Embryonic facial prominence (tissue), 1 donor: Measurements from ENCODE around the gene LRBA.

Experiments used
- DNase-seq: peaks from one replicate; pipeline ENCODE4 v3.0.0-alpha.2; 2016; ENCODE audit errors: extremely low spot score

LRBA gene

DNA sequence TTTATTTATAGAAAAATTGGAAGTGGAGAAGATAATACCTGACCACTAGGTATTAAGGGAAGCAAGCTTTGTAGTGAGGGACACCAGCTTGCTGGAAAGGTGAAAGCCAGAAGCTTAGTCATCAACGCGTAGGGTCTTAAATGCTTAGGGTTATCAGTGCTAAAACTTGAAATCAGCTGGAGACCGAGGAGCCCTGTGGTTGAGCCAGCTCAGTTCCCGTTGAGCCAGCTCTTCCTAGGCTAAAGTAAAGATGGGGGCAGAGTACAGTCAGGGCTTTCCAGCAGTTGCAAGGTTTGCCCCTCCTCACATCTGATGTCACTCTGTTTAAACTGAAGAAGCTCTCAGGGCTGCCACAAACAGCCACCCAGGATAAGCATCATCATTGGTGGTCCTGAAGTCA is 696.1 kb downstream of the LRBA start:
- DNase-seq = no peak

DNA sequence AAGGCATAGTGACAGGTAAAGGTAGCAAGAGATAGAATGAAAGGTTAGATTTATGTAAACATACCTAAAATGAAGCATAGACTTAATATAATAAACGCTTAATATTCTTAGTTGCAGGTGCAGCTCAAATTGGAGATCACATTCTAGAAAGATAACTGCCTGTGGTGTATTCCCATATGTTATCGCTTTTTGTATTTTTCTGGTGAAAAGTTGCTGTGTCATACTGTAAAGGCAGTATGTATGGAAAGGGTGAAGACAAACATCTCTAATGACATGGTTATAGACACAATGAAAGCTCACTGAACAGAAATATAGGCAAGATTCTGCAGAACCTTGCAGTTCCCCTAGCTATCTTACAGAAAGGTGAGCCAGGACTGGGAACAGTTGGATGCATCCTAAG is 696.6 kb downstream of the LRBA start:
- no peak for DNase-seq

DNA sequence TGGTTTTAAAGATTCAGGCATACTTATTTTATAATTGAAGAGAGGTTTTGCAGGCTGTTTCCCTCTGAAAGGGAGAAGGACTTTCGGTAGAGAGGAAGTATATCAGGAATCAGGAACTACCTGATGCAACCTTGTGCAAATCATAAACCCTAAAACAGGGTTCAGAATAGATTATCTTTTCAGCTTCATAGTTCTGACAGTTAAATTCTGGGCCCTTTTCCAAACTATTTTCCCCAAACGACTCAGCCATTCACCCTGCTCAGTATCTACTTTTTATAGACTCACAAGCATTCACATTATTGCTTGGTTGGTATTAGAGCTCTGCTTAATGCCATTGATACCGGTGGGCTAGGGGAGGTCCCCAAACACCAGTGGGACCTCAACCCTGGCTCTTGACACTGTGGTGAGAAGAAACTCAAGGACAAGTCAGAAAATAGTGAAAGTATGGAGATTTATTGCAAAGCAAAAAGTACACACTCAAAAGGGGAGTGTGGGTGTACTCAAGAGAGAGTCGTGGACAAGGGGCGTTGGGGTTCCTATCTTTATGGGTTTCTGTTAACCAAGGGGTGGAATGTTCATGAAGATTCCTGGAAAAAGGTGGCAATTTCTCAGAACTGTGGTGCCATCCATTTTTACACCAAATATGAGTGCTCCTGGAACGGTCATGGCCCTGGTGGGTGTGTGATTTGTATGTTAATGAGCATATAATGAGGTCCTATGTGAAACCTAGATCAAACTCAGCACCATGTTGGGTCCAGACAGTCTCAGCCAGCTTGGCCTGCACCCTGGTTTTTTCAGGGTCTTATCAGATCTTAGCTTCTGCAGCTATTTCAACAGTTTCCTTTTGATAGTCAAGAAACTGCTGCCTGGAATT is 698.5 kb downstream of the LRBA start:
- DNase-seq = no peak

DNA sequence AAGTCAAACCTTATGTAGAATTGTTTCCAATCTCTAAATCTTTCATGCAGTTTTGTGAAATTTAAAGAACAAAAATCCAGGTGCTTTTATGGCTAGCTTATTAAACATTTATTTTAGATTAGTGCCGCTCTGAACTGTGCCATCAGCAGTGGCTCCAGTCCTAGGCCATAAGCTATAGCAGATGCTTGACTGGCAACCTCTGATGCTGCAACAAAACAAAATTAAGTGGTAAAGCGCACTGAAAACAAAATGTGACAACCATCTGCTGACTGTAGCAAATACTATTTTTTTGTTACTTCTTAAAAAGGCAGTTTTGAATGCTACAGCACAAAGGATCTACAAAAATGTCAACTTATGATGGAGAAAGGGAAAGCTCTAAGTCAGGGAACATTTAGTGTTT is 699.4 kb downstream of the LRBA start:
- no peak for DNase-seq

DNA sequence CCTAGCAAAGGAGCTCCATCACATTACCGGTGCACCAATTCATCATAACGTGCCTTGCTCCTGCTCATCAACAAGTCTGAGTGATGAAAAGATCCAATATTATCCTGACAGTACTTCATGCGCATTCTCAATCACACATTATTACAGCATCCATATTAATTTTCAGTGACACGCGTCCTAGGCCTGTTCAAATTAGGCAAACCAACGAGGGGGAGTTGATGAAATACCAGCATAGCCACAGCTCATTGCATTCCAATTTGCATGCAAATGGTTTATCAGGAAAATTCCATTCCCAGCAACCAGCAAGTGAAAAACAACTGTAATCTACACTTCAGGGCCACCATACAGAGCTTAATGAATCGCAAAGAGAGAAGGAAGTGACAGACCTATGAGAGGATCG is 699.9 kb downstream of the LRBA start:
- no peak for DNase-seq

DNA sequence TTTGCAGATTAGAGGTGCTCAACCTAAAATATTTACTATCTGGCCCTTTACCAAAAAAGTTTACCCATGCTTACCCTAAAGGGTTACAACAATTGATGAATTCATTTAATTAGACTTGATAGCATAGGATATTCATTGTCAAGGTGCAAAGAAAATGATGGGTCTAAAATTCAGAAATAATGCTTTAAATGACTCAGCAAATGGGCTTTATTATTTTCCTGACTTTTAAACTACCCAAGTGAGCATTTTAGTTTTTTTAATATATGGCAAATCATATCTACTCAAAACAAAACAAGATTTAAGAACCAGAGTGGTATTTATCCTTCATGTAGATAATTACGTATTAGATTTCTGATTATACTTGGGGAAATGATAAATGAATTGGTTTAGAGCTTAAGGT is 701.1 kb downstream of the LRBA start:
- no peak for DNase-seq

DNA sequence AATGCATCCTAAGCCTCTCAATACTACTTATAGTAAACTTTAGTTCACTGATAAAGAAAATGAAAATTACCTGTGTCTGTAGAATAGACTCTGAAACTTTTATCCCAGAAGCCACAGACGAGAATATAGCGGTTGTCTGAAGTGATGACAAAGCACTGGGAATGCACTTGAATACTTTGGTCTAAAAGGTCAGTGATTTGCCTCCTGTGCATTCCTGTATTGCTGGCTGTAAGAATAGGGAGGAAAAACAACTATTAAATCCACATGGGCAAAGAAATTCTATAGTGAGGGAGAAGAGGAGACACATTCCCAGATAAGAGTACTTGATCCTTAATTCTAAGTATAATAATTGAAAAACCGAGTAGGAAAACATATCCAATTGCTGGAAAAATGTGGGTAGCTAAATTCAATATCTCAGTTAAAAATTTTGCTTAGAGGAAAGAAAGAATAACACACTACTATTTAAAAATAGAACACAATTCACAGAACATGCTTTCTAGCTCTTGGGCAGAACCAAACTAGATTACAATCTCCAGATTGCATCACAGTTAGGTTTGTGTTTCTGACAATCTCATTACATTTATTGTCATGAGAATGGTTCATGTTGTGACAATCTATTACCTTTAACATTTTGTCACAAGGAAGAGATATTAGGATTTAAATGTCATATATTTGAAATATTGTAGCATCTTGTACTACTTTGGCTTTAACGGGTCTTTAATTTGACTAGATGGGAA is 704.8 kb downstream of the LRBA start:
- no peak for DNase-seq

DNA sequence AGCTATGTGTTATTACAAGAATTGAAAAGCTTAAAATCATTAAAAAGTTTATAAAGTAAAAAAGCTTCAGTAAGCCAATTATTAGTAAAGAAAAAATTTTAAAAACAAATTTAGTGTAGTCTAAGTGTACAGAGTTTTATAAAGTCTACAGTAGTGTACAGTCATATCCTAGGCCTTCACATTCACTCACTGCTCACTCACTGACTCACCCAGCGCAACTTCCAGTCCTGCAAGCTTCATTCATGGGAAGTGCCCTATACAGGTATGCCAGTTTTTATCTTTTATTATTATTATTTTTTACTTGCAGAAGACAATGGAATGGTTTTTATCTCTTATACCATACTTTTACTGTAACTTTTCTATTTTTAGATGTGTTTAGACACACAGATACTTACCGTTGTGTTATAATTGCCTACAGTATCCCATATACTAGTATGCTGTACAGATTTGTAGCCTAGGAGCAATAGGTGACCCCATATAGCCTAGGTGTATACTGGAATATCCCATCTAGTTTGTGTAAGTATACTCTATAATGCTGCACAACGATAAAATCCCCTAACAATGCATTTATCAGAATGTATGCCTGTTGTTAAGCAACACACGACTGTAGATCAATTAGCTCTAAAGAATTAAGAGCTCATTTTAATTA is 706.1 kb downstream of the LRBA start:
- no peak for DNase-seq

DNA sequence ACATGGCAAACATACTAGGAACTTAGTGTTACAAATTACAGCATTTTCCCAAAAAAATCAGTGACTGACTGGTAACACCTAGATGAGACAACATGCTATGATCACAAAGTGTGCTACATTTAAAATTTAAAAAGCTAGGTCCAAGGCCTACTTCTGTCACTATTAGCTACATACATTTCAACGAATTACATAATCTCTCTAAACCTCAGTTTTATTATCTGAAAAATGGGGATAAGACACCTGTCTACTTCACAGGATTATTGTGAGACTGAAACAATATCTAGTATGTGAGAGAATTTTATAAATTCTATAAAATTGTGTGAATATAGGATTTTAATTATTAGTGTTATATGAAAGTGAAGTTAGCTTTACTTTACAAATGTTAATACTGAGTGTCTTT is 708.4 kb downstream of the LRBA start:
- DNase-seq = no peak

DNA sequence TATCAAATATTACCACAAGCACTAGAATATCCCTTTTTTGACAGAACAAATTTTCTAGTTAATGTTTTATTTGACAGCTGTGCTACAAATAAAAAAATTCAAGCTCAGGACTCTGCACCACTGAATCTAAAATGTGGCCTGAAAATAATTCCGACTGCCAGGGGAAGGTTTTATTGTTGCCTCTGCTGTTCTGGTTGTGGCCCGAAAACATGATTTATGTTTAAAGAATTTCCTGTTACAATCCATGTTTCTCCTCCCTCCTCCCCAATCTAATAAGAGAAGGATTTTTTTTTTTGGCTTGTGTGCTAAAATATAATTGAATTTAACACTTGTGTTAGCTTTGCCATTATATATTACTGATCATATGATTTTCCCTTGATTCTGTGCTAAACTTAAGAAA is 709.1 kb downstream of the LRBA start:
- no peak for DNase-seq

DNA sequence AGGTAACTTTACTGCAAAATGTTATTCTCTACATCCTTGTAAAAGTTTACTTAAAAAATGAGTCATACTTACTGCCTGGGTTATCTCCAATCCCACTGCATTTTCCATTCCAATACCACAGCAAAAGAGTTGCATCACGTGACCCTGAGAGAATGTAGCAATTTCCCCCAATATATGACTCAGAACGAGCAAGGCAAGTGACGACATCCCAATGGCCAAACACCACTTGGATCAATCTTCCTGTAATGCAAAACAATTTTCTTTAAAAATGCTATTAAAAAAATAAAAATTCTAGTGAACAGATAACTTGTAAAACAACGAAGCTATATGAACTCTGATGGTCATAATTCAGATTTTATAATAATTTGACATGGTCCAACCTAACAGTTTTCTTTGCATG is 712.5 kb downstream of the LRBA start:
- DNase-seq = no peak

DNA sequence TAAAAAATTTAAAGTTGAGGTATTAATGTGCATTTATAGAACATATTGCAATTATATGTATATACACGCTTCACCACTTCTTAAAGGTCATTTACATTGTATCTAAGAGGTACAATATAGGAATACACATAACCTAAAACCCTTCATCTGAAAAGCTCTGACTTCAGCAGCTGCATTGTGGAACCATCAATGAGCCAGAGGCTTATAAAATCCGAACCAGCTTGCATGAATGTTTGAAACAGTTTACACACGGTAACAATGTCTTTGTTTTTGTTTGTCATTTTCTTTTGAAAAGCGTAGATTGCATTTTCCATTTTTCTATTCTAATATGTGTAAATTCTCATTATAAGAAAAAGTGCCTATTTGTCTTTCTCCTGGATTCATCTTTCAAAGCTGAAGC is 715.3 kb downstream of the LRBA start:
- DNase-seq = no peak

DNA sequence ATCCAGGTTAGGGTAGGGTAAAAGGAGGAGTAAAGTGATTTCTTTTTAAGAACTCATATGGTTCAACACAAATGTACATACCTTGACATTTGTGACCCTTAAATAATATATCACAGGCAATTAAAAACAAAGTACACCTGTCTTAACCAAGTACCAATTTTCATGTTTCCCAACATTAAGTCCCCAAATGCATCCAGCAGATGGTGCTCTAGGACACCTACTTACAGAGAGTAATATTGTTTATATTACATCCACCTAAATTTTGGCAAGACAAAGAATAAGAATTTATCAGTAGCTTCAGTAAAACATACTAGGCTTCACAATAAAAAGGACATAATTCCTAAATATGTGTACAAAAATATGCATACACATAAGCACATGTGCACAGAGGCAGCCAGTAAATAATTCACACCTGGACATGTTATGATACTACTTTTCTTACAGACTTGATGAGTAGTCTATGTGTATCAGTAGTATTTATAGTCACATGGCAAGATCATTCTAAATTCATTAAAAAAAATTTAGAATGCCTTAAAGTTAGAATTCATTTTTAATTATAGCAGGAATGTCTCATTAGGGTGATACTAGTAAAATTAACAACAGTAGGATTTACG is 717.1 kb downstream of the LRBA start:
- peak; percentile 69 for DNase-seq

DNA sequence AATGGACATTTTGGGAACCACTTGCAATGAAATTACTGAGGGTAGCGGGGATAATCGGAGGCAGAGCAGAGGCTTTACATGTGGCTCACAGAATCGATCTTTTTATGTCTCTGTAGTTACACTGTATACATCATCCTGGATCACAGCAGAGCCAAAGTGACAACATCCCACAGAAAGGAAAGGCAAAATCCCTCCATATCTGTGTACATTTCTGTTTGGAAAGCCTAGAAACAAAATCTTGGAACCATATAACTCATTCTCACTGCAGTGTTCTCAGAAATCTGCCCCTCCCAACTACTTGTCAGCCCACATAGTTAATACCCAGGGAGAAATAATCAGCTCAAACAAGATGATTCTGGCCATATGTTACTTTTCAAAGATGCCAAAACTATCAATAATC is 725.2 kb downstream of the LRBA start:
- no peak for DNase-seq

DNA sequence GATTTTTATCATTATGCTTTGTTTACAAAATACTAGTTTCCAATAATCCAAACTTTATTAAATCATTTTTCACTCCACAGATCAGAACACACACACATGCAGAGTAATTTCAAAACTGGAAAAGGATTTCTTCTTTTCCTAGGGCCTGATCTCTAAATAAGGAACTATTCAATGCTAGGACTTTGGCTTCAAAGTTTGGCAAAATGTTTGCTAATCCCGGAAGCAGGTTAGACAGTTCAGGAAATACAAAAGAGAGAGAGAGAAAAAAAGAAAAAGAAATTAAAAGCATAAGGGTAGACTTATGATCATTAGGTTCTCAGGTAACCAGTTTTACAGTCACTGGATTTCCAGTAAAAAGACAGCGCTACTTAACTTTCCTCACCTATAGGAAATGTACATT is 725.9 kb downstream of the LRBA start:
- DNase-seq = no peak

DNA sequence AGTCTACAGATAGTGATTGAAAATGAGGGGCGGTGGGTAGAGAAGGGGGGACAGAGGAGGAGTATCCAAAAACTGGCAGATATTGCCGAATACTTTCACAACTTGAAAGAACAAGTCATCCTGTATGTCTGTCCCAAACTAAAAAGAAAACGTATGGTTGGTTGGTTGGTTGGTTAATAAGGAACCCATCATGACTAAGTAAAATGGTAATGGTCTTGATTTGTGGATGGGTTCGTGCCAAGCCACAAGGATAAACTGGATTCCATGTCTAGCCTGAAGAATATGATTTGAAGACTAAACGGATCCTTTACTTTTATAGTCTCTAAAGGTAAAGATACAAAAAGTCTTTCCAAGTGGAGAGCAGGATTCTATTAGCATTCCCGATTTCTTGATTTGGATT is 728.4 kb downstream of the LRBA start:
- no peak for DNase-seq

DNA sequence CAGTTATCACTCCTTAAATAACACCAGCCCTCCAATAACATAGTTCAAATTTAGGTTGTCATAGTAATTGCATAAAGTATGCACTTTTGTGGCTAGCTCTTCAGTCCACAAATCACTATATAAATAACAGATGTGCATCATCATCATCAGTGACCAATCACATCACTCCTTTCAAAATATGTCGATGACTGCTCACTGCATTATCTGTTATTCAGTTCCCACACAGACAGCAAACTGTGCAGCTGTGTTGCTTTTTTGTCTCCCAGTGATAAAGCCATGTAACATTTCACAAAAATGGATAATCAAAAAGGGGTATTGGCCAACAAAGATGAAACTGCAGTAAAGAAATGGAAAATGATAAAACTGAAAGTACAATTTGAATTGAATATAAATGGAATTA is 731.4 kb downstream of the LRBA start:
- DNase-seq = no peak

DNA sequence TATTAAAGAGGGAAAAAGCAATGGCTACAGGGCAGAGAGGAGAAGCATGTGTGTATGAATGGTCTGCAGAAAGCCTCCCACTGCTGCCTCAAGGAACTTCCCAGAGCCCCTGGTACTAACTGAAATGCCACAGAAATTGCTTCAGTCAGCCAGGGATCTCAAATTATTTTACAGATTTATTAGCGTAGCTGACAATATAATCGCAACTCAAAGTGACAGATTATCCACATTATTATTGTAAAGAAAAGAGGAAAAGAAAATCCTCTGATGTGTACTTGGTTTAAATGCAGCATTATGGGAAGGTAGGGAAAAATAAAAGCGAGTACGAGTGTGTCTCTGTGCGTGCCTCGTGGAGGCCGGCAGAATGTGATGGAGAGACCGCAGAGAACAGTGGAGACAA is 734.1 kb downstream of the LRBA start:
- no peak for DNase-seq

DNA sequence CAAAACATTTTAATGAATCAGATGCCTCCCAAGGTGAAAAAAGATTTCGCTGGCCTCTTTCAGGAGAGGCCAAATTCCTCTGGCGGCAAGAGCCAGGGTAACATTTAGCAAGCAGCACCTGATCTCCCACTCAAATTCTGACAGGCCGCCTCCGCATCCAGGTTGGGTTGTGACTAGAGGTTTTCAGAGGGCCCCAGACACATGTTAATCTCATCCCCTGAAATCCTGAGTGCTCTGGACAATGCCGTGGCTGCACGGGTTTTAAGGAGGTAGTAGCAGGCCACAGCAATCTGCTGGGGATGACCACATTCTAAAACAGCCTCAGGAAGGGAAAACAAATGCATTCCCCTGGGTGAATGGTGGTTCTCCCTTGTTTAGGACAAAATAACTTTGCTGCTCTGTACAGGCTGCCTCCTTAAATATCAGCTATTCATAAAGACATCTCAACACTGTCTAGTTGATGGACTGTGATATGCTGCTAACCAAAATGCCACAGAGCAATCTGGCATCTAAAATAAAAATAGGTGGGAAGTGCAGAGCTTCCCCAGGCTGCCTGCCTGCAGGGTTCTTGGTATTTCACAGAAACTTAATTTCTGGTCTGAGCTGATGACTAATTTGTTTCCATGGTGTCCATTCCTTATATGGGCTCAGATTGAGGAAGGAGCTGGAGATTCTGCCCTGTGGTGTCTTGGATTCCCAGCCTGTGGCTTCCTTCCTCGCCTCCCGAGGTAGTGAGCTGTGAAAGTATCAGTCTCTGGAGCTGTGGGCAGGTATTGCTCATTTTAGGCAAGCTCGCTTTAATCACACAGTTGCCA is 734.8 kb downstream of the LRBA start:
- no peak for DNase-seq

DNA sequence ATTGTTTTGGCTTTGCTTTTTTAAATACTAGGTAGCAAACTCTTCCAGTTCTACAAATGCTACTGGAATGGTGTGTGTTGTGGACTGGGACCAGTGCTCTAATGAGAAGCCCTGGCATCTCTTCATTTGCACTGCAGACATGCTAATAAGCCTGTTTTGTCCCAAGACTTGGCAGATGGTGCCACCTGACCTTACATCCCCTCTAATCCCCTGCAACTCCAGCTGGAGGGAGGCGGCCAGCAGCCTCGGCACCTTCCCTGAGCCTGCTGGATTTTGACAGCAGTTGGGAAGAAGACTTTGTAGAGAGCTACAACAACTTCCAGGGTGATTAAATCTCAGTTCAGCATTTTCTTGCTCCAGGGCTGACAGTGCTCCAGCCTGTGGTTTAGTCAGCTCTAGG is 736.9 kb downstream of the LRBA start:
- DNase-seq = no peak

DNA sequence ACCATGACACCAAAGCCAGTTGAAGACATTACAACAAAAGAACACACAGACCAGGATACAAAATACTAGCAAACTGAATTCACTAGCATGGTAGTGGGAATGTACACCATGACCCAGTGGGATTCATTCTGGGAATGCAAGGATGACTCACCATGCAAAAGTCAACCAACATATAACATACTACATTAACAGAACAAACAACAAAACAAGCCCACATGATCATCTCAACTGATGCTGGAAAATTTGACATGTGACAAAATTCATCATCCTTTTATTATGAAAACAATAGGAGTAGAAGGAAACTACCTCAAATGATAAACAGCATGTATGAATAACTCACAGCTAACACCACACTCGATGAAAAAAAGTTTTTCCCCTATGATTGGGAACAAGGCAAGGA is 746.6 kb downstream of the LRBA start:
- DNase-seq = no peak

DNA sequence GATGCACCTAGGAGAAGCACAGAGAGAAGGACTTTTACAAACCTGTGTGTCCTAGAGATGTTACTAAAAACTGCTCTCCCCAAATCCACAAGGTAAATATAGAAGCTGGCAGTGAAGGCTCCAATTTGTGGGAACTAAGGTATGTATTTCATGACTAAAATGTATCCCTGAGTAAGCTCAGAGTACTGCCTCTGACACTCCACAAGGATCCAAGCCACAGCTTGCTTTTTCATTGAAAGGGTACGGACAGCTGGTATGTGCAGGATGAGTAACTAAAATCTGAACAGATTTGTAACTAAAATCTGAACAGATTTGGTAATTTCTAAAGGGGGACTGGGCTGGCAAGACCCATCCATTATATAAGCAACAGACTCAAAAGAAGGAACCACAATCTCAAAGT is 749.3 kb downstream of the LRBA start:
- no peak for DNase-seq
